OCI-LY1 (cell line): ENCODE measurements around the gene EPB41L2.

Source experiments
- H2AFZ ChIP-seq: fragments of 200-600 bp; sonication (generic), shearing (Covaris generic); 2 replicates; pipeline ENCODE4 v1.6.0; 2014; ENCODE audit warnings: antibody characterized with exemption, mild to moderate bottlenecking, low read length
- H3F3A ChIP-seq: fragments of 200-600 bp; sonication (generic), shearing (Covaris generic); 2 replicates; pipeline ENCODE4 v1.6.0; 2014; ENCODE audit warnings: mild to moderate bottlenecking, antibody characterized with exemption, low read length, moderate library complexity; ENCODE audit not compliant: insufficient read depth
- H3K27ac ChIP-seq: fragments of 200-600 bp; sonication (generic); 2 replicates; pipeline ENCODE4 v1.5.1; 2014; ENCODE audit warnings: low read length, mixed run types, mild to moderate bottlenecking, low read depth; ENCODE audit not compliant: poor library complexity, severe bottlenecking
- H3K27me3 ChIP-seq: fragments of 200-600 bp; sonication (generic); 2 replicates; pipeline ENCODE4 v1.6.0; 2014; ENCODE audit warnings: antibody characterized with exemption, mild to moderate bottlenecking, low read length, moderate library complexity; ENCODE audit not compliant: insufficient read depth
- H3K36me3 ChIP-seq: fragments of 200-600 bp; sonication (generic); 2 replicates; pipeline ENCODE4 v1.6.1; 2014; ENCODE audit warnings: mild to moderate bottlenecking, antibody characterized with exemption, low read length, moderate library complexity, mixed read lengths; ENCODE audit not compliant: insufficient read depth
- H3K4me1 ChIP-seq: fragments of 200-600 bp; sonication (generic); 2 replicates; pipeline ENCODE4 v1.5.1; 2014; ENCODE audit warnings: mild to moderate bottlenecking, low read length, moderate library complexity; ENCODE audit not compliant: insufficient read depth, severe bottlenecking
- H3K4me2 ChIP-seq: fragments of 200-600 bp; sonication (generic), shearing (Covaris generic); 2 replicates; pipeline ENCODE4 v1.6.1; 2014; ENCODE audit warnings: low read length
- H3K4me3 ChIP-seq: fragments of 200-600 bp; sonication (generic); 2 replicates; pipeline ENCODE4 v1.5.1; 2014; ENCODE audit warnings: low read length, low read depth, mild to moderate bottlenecking, mixed read lengths; ENCODE audit not compliant: poor library complexity, severe bottlenecking
- H3K79me2 ChIP-seq: fragments of 200-600 bp; shearing (Covaris generic); 2 replicates; pipeline ENCODE4 v1.6.1; 2016; ENCODE audit warnings: mixed run types, low read length, mixed read lengths; ENCODE audit not compliant: insufficient read depth
- H3K9ac ChIP-seq: fragments of 200-600 bp; sonication (generic), shearing (Covaris generic); 2 replicates; pipeline ENCODE4 v1.6.1; 2014; ENCODE audit warnings: mild to moderate bottlenecking, low read length, mixed read lengths
- H3K9me2 ChIP-seq: fragments of 200-600 bp; sonication (generic), shearing (Covaris generic); 2 replicates; pipeline ENCODE4 v1.6.1; 2014; ENCODE audit warnings: low read depth, mild to moderate bottlenecking, low read length, mixed read lengths
- H3K9me3 ChIP-seq: fragments of 200-600 bp; shearing (Covaris generic); 2 replicates; pipeline ENCODE4 v1.6.1; 2014; ENCODE audit warnings: low read length, mixed read lengths
- H4K20me1 ChIP-seq: fragments of 200-600 bp; sonication (generic), shearing (Covaris generic); 2 replicates; pipeline ENCODE4 v1.6.0; 2016; ENCODE audit warnings: mild to moderate bottlenecking, low read length; ENCODE audit not compliant: insufficient read depth
- CTCF ChIP-seq: fragments of 200-600 bp; sonication (generic), shearing (Covaris generic); IDR thresholded peaks from 2 replicates; pipeline ENCODE4 v1.5.1; 2017; ENCODE audit warnings: mild to moderate bottlenecking, antibody characterized with exemption, low read length, moderate library complexity, mixed read lengths
- EZH2 ChIP-seq: fragments of 200-600 bp; sonication (generic), shearing (Covaris generic); IDR thresholded peaks from 2 replicates; pipeline ENCODE4 v1.8.0; 2017; ENCODE audit warnings: borderline replicate concordance, mixed run types, mild to moderate bottlenecking, antibody characterized with exemption, low read length, moderate library complexity, mixed read lengths

The EPB41L2 gene

GRCh38 chr6:131029626-131030297, 33.3 kb downstream of the EPB41L2 start:
- Histone ChIP-seq H3K4me1 (no peaks in the 10 kb centered on the region), H3K27ac (no peak overlapping the region), H3K9ac (no peak overlapping the region), H3K9me2 (no peaks in the 10 kb centered on the region), H3K9me3 (no peaks in the 10 kb centered on the region), H4K20me1 (no peaks in the 10 kb centered on the region), H3F3A (no peaks in the 10 kb centered on the region), H3K79me2 (no peaks in the 10 kb centered on the region), H2AFZ (no peak overlapping the region), H3K4me3 (no peak overlapping the region), H3K27me3 (no peaks in the 10 kb centered on the region), H3K36me3 (no peaks in the 10 kb centered on the region), H3K4me2 (no peak overlapping the region)
- TF ChIP-seq EZH2 (no peak), CTCF (no peak)

- Histone ChIP-seq H3K4me2 (no peak overlapping the region), H4K20me1 (no peaks in the 10 kb centered on the region), H3K36me3 (no peaks in the 10 kb centered on the region), H3K9ac (no peak overlapping the region), H3K9me3 (no peaks in the 10 kb centered on the region), H3K79me2 (no peaks in the 10 kb centered on the region), H3K27ac (no peak overlapping the region), H3K4me1 (no peaks in the 10 kb centered on the region), H2AFZ (no peak overlapping the region), H3K9me2 (no peaks in the 10 kb centered on the region), H3K4me3 (no peak overlapping the region), H3K27me3 (no peaks in the 10 kb centered on the region), H3F3A (no peaks in the 10 kb centered on the region)
- TF ChIP-seq EZH2: no peak
- TF ChIP-seq CTCF: no peak
These were observed 35.7 kb downstream of the EPB41L2 start for GRCh38 chr6:131027326-131027725.

GRCh38 chr6:131026243-131026642, 36.8 kb downstream of the EPB41L2 start:
- TF ChIP-seq CTCF (no peak), EZH2 (no peak)
- Histone ChIP-seq H3K4me2 (no peak overlapping the region), H4K20me1 (no peaks in the 10 kb centered on the region), H3K27me3 (no peaks in the 10 kb centered on the region), H3K9me2 (no peaks in the 10 kb centered on the region), H3K9me3 (no peaks in the 10 kb centered on the region), H3F3A (no peaks in the 10 kb centered on the region), H3K36me3 (no peaks in the 10 kb centered on the region), H3K27ac (no peak overlapping the region), H2AFZ (no peak overlapping the region), H3K79me2 (no peaks in the 10 kb centered on the region), H3K4me1 (no peaks in the 10 kb centered on the region), H3K9ac (no peak overlapping the region), H3K4me3 (no peak overlapping the region)
